Endothelial cell of umbilical vein (primary cell): ENCODE results near the gene ERMAP. TPM values are rescaled to one million over a fixed set of nuclear protein-coding genes. Genes with fewer than 3 reads are reported as not detected.

Source experiments
- BruUV-seq: library from RNA; stranded (reverse); fragments of 400-500 nt; replicated peaks from 2 replicates; lab custom pipeline; 2021; lab: Mats Ljungman, UMichigan
- CTCF ChIA-PET: fragments of 300-600, 350-600 bp; sonication (Branson Sonifier 250); formaldehyde crosslinking; loops from one replicate; lab custom pipeline; 2021; ENCODE audit warnings: antibody characterized with exemption, inconsistent platforms; lab: Charles Lee
- POLR2A ChIA-PET: fragments of 300-600, 350-600 bp; sonication (Branson Sonifier 250); formaldehyde crosslinking; loops from one replicate; lab custom pipeline; 2021; ENCODE audit warnings: antibody characterized with exemption, inconsistent platforms; lab: Charles Lee
- DNase-seq: peaks from one replicate; pipeline ENCODE4 v3.0.0-alpha.2; 2011; ENCODE audit warnings: low read depth, low spot score
- FAIRE-seq: peaks from 2 replicates; lab custom pipeline; 2011; peaks lifted over from hg19 to GRCh38; lab: Jason Lieb, UNC
- H2AFZ ChIP-seq: 2 replicates; pipeline ENCODE4 v1.6.0; 2012; ENCODE audit warnings: low read depth, low read length, control low read depth, inconsistent platforms
- H3K27ac ChIP-seq: 2 replicates; pipeline ENCODE4 v1.5.1; 2011; ENCODE audit warnings: low read depth, mild to moderate bottlenecking, control low read depth, low read length, moderate library complexity; ENCODE audit not compliant: insufficient read depth
- H3K27me3 ChIP-seq, 2 experiments: 2 replicates each; pipeline versions ENCODE4 v1.6.0 to v1.6.1; 2011; ENCODE audit warnings: low read length in 2 of 2, mixed read lengths in 1 of 2; ENCODE audit not compliant: control insufficient read depth in 2 of 2, insufficient read depth in 2 of 2
- H3K36me3 ChIP-seq, 2 experiments: 2 replicates in 1 of 2; 3 replicates in 1 of 2; pipeline ENCODE4 v1.5.1; 2011; ENCODE audit warnings: low read length in 2 of 2, mild to moderate bottlenecking in 1 of 2, moderate library complexity in 1 of 2; ENCODE audit not compliant: control insufficient read depth in 2 of 2, insufficient read depth in 2 of 2; ENCODE audit errors: extremely low read depth in 1 of 2
- H3K4me1 ChIP-seq: 3 replicates; pipeline ENCODE4 v1.5.1; 2011; ENCODE audit warnings: mild to moderate bottlenecking, low read length; ENCODE audit not compliant: control insufficient read depth, insufficient read depth; ENCODE audit errors: extremely low read depth
- H3K4me2 ChIP-seq: 2 replicates; pipeline ENCODE4 v1.6.1; 2011; ENCODE audit warnings: low read length, control low read depth, mixed read lengths; ENCODE audit not compliant: insufficient read depth
- H3K4me3 ChIP-seq, 3 experiments: fragments of 200-600 bp in 1 of 3; sonication (generic), shearing (Covaris generic) in 1 of 3; replicated peaks in 1 of 3; 2 replicates each; pipeline ENCODE4 v1.5.1; 2011 to 2016; ENCODE audit warnings: control low read depth in 3 of 3, low read length in 3 of 3, mild to moderate bottlenecking in 2 of 3, inconsistent platforms in 1 of 3, low read depth in 1 of 3, moderate library complexity in 1 of 3; ENCODE audit not compliant: insufficient read depth in 1 of 3
- H3K79me2 ChIP-seq: 2 replicates; pipeline ENCODE4 v1.6.0; 2012; ENCODE audit warnings: low read length, inconsistent platforms; ENCODE audit not compliant: control insufficient read depth, insufficient read depth
- H3K9ac ChIP-seq: replicated peaks from 2 replicates; pipeline ENCODE3; 2011; ENCODE audit warnings: low read length, control low read depth; ENCODE audit not compliant: insufficient read depth; ENCODE audit errors: extremely low read depth
- H3K9me1 ChIP-seq: replicated peaks from 3 replicates; pipeline ENCODE4 v1.6.0; 2011; ENCODE audit warnings: mild to moderate bottlenecking, low read length; ENCODE audit not compliant: control insufficient read depth, insufficient read depth; ENCODE audit errors: extremely low read depth
- H3K9me3 ChIP-seq: replicated peaks from 2 replicates; pipeline ENCODE4 v1.5.1; 2012; ENCODE audit warnings: low read length, inconsistent platforms; ENCODE audit not compliant: control insufficient read depth, insufficient read depth
- H4K20me1 ChIP-seq: replicated peaks from 2 replicates; pipeline ENCODE3; 2011; ENCODE audit warnings: mild to moderate bottlenecking, low read length; ENCODE audit not compliant: control insufficient read depth, insufficient read depth; ENCODE audit errors: extremely low read depth
- EZH2 ChIP-seq: IDR thresholded peaks from 2 replicates; pipeline ENCODE4 v1.6.1; 2012; ENCODE audit warnings: borderline replicate concordance, low read depth, mild to moderate bottlenecking, moderate library complexity, low read length, inconsistent platforms; ENCODE audit not compliant: severe bottlenecking
- FOS ChIP-seq: IDR thresholded peaks from 2 replicates; pipeline ENCODE4 v1.6.1; 2011; ENCODE audit warnings: mild to moderate bottlenecking, low read length, moderate library complexity, borderline replicate concordance; ENCODE audit not compliant: insufficient read depth
- GATA2 ChIP-seq: IDR thresholded peaks from 2 replicates; pipeline ENCODE4 v1.7.0; 2011; ENCODE audit warnings: low read depth, mild to moderate bottlenecking, moderate library complexity, mixed read lengths, low read length; ENCODE audit not compliant: insufficient read length, insufficient read depth
- JUN ChIP-seq: IDR thresholded peaks from 2 replicates; pipeline ENCODE4 v1.6.1; 2011; ENCODE audit warnings: borderline replicate concordance, low read depth; ENCODE audit not compliant: insufficient read length, insufficient read depth
- MAX ChIP-seq: IDR thresholded peaks from 2 replicates; pipeline ENCODE4 v1.6.1; 2011; ENCODE audit not compliant: insufficient read depth, insufficient read length
- MYC ChIP-seq: IDR thresholded peaks from one replicate; pipeline ENCODE4 v1.6.1; 2011; ENCODE audit warnings: mild to moderate bottlenecking, low read depth, low read length
- POLR2A ChIP-seq: IDR thresholded peaks from 2 replicates; pipeline ENCODE4 v1.6.1; 2012; ENCODE audit warnings: low read depth, mild to moderate bottlenecking, control low read depth, low read length
- POLR2AphosphoS5 ChIP-seq: IDR thresholded peaks from 2 replicates; pipeline ENCODE4 v1.6.1; 2012; ENCODE audit warnings: low read depth, mild to moderate bottlenecking, control low read depth, low read length, moderate library complexity; ENCODE audit not compliant: insufficient read depth
- dilution Hi-C: fragments of 300-500 bp; cut with MboI; formaldehyde crosslinking; loops from one replicate; pipeline ENCODE4 v1.15.0; 2019; ENCODE audit warnings: low sequenced_read_pairs; ENCODE audit not compliant: extremely low pct_ligation_motif_present
- intact Hi-C: fragments of 100-400 bp; cut with micrococcal nuclease; formaldehyde crosslinking; loops from one replicate; pipeline ENCODE4 v1.10.0; 2022
- polyA plus RNA-seq, 4 experiments: library from polyadenylated mRNA; depleted of rRNA in 3 of 4; stranded (reverse) in 3 of 4; unstranded in 1 of 4; fragments of >200 nt; gene quantifications; 2 replicates each; pipeline versions ENCODE4 v1.2.1 to v1.2.3, GENCODE V29; 2011 to 2012; ENCODE audit warnings: missing spikeins in 1 of 4
- total RNA-seq: library from RNA; stranded (reverse); gene quantifications from 2 replicates; pipeline ENCODE4 v1.2.3, GENCODE V29; 2021
- TF ChIP-seq, protein P1 (sequence below), 2 donors: IDR thresholded peaks; 1 replicate in 1 of 2; 2 replicates in 1 of 2; pipeline ENCODE4 v1.5.1; 2011; ENCODE audit warnings: low read length in 2 of 2, mild to moderate bottlenecking in 2 of 2, moderate library complexity in 2 of 2, control low read depth in 1 of 2, inconsistent platforms in 1 of 2, low read depth in 1 of 2; ENCODE audit not compliant: insufficient read depth in 1 of 2; ENCODE audit errors: extremely low read depth in 1 of 2

Gene ERMAP
- total and polyA plus RNA-seq, 2 donors (not counting 3 experiments of a cell fraction or from before 2014, with no cell fraction given) = 7.8 to 8.6 TPM

DNA sequence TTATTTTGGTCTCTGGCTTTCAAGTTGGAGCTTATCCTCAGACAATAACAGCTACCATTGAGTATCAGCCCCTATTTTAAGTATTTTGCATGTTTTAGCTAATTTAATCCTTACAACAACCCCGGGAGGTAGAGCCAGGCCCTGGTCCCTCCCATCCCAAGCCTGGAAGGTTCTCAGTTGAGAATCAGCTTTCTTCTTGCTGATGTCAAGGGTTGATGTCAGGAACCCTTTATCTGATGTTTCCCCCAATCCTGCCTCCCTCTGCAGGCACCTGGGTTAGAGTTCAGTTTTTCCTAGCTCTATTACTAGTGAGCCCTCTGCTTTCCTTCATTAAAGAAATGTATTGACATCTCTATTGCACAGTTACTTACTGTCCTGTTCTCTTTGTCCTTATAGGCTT is 3.9 kb downstream of the ERMAP start:
- no peak overlapping the region for H3K4me2 ChIP-seq
- intact Hi-C loops = no loop called here
- H4K20me1 ChIP-seq = no peaks in the 10 kb centered on the region
- no peaks in the 10 kb centered on the region for H3K79me2 ChIP-seq
- BruUV-seq = no TSS peak
- POLR2A ChIA-PET = interaction anchor here (0.7 kb wide), 1 partner anchor 13 kb away, joined by 5 read pairs; no protein-coding TSS in a partner anchor
- DNase-seq (no peak), FAIRE-seq (no peak)
- no peak overlapping the region for H3K9ac ChIP-seq
- H3K4me3 ChIP-seq = no peak overlapping the region
- H3K27ac ChIP-seq = no peak overlapping the region
- dilution Hi-C loops = no loop called here
- CTCF ChIA-PET = interaction anchor here (1.0 to 3.4 kb wide), 8 partner anchors 8 to 252 kb away, joined by 3 to 17 read pairs (median 4); partner anchors contain the start of gene ZNF691
- no peaks in the 10 kb centered on the region for H3K36me3 ChIP-seq
- H3K4me1 ChIP-seq = peaks cover 12% of the 10 kb centered on the region
- H3K9me1 ChIP-seq = peaks cover 2% of the 10 kb centered on the region
- H3K9me3 ChIP-seq = no peaks in the 10 kb centered on the region
- TF ChIP-seq EZH2 (no peak), MYC (no peak), JUN (no peak), FOS (no peak), POLR2A (no peak)
- H2AFZ ChIP-seq = no peak overlapping the region
- H3K27me3 ChIP-seq = no peaks in the 10 kb centered on the region

- H3K9ac ChIP-seq = no peak overlapping the region
- dilution Hi-C loops (no loop called here), intact Hi-C loops (no loop called here)
- DNase-seq (no peak), FAIRE-seq (no peak)
- TF ChIP-seq EZH2 (no peak), POLR2A (no peak), JUN (no peak), GATA2 (no peak), MAX (no peak), MYC (no peak), FOS (no peak), POLR2AphosphoS5 (no peak)
- TF ChIP-seq, protein P1, sequence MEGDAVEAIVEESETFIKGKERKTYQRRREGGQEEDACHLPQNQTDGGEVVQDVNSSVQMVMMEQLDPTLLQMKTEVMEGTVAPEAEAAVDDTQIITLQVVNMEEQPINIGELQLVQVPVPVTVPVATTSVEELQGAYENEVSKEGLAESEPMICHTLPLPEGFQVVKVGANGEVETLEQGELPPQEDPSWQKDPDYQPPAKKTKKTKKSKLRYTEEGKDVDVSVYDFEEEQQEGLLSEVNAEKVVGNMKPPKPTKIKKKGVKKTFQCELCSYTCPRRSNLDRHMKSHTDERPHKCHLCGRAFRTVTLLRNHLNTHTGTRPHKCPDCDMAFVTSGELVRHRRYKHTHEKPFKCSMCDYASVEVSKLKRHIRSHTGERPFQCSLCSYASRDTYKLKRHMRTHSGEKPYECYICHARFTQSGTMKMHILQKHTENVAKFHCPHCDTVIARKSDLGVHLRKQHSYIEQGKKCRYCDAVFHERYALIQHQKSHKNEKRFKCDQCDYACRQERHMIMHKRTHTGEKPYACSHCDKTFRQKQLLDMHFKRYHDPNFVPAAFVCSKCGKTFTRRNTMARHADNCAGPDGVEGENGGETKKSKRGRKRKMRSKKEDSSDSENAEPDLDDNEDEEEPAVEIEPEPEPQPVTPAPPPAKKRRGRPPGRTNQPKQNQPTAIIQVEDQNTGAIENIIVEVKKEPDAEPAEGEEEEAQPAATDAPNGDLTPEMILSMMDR (IDR thresholded peaks at IDR 0.05; ENCODE audit: extremely low read depth in 1 of 2, insufficient read depth in 1 of 2, low read depth in 1 of 2, low read length in 2 of 2) = no peak
- no peaks in the 10 kb centered on the region for H3K27me3 ChIP-seq
- H2AFZ ChIP-seq = no peak overlapping the region
- no peaks in the 10 kb centered on the region for H3K9me3 ChIP-seq
- H3K9me1 ChIP-seq = peaks cover 2% of the 10 kb centered on the region
- ChIA-PET POLR2A (no interaction called here), CTCF (interaction anchor here (0.8 to 3.4 kb wide), 7 partner anchors 8 to 251 kb away, joined by 3 to 17 read pairs (median 5); partner anchors contain the start of genes C1orf50, P3H1 and ZNF691)
- H3K4me3 ChIP-seq = no peak overlapping the region
- no peaks in the 10 kb centered on the region for H4K20me1 ChIP-seq
- H3K27ac ChIP-seq = no peak overlapping the region
- H3K4me2 ChIP-seq = no peak overlapping the region
- no TSS peak for BruUV-seq
- H3K79me2 ChIP-seq = no peaks in the 10 kb centered on the region
- H3K36me3 ChIP-seq = no peaks in the 10 kb centered on the region
- peaks cover 3% of the 10 kb centered on the region for H3K4me1 ChIP-seq
These were observed 4.8 kb downstream of the ERMAP start for GRCh38 chr1:42821690-42822089.
